GM12872 (cell line): ENCODE measurements around the gene PRUNE2.

Experiments used
- CTCF ChIP-seq: IDR thresholded peaks from 3 replicates; pipeline ENCODE4 v1.5.1; 2011; ENCODE audit warnings: low read depth, mild to moderate bottlenecking, low read length, moderate library complexity; ENCODE audit not compliant: insufficient read depth

The PRUNE2 gene

GRCh38 chr9:76626980-76627379, 278.9 kb downstream of the PRUNE2 start:
- no peak for TF ChIP-seq CTCF

- TF ChIP-seq CTCF: no peak
Observed at GRCh38 chr9:76626141-76626540, 279.8 kb downstream of the PRUNE2 start.

- TF ChIP-seq CTCF: no peak
Observed at GRCh38 chr9:76624391-76625048, 281.4 kb downstream of the PRUNE2 start.

- no peak for TF ChIP-seq CTCF
Observed at GRCh38 chr9:76620996-76621395, 284.9 kb downstream of the PRUNE2 start.

- TF ChIP-seq CTCF: no peak
Observed at GRCh38 chr9:76620581-76620980, 285.3 kb downstream of the PRUNE2 start.

- TF ChIP-seq CTCF: no peak
Observed at GRCh38 chr9:76619640-76620039, 286.3 kb downstream of the PRUNE2 start.

- no peak for TF ChIP-seq CTCF
Observed at GRCh38 chr9:76619197-76619596, 286.7 kb downstream of the PRUNE2 start.

- TF ChIP-seq CTCF: no peak
Observed at GRCh38 chr9:76618762-76619161, 287.2 kb downstream of the PRUNE2 start.
